Stomach (tissue), 9 donors: ENCODE results near the gene HELZ. TPM values are rescaled to one million over a fixed set of nuclear protein-coding genes. Genes with fewer than 3 reads are reported as not detected.
A peak's percentile ranks its signal among the peaks of the same experiment; 100 is the strongest.

Source experiments
- DNase-seq, 2 donors: peaks; one replicate each; pipeline versions ENCODE4 v3.0.0 to v3.0.0-alpha.2; 2013 to 2019
- H3K27ac ChIP-seq, 5 donors: fragments of 200-600 bp in 4 of 5; sonication (generic) in 4 of 5; one replicate each; pipeline ENCODE4 v1.5.1; 2013 to 2019; ENCODE audit warnings: mild to moderate bottlenecking in 1 of 5, moderate library complexity in 1 of 5
- H3K27me3 ChIP-seq, 3 donors: fragments of 200-600 bp; sonication (generic); one replicate each; pipeline ENCODE4 v1.5.1; 2017 to 2019; ENCODE audit warnings: mixed run types in 1 of 3
- H3K36me3 ChIP-seq, 4 donors: fragments of 200-600 bp; sonication (generic); 1 replicate in 3 of 4; 2 replicates in 1 of 4; pipeline ENCODE4 v1.5.1; 2016 to 2019
- H3K4me1 ChIP-seq, 4 donors: fragments of 200-600 bp; sonication (generic); one replicate each; pipeline ENCODE4 v1.5.1; 2016 to 2019
- H3K4me3 ChIP-seq, 4 donors: fragments of 200-600 bp; sonication (generic) in 3 of 4; one replicate each; pipeline ENCODE4 v1.5.1; 2016 to 2019; ENCODE audit warnings: mild to moderate bottlenecking in 1 of 4
- H3K9me3 ChIP-seq, 4 donors: fragments of 200-600 bp; sonication (generic); one replicate each; pipeline ENCODE4 v1.5.1; 2016 to 2019
- CTCF ChIP-seq, 7 experiments: fragments of 450-650 bp in 4 of 7; fragments of 200-600 bp in 3 of 7; sonication (generic) in 3 of 7; IDR thresholded peaks; one replicate each; pipeline ENCODE4 v1.5.1; 2016 to 2019; ENCODE audit warnings: antibody characterized with exemption in 7 of 7, control low read depth in 2 of 7, mild to moderate bottlenecking in 1 of 7
- EP300 ChIP-seq: sonication (generic); formaldehyde crosslinking; IDR thresholded peaks from one replicate; pipeline ENCODE4 v1.6.1; 2017; ENCODE audit warnings: antibody characterized with exemption
- POLR2A ChIP-seq, 4 donors: fragments of 450-650 bp; IDR thresholded peaks; one replicate each; pipeline ENCODE4 v1.6.1; 2016; ENCODE audit warnings: antibody characterized with exemption in 4 of 4, control low read depth in 2 of 4, mild to moderate bottlenecking in 1 of 4, moderate library complexity in 1 of 4
- POLR2AphosphoS5 ChIP-seq, 3 donors: sonication (generic); formaldehyde crosslinking; IDR thresholded peaks; one replicate each; pipeline ENCODE4 v1.6.1; 2016; ENCODE audit warnings: antibody characterized with exemption in 3 of 3
- WGBS, 5 donors: extraction: QIAGEN DNeasy Blood & Tissue Kit in 3 of 5; methylation state at CpG; one replicate each; pipeline versions ENCODE4 v1.1.5 to v1.1.7; 2013 to 2018; 5-methylcytosine and 5-hydroxymethylcytosine counted together
- intact Hi-C: fragments of 100-400 bp; cut with DNase I; formaldehyde crosslinking; loops from one replicate; pipeline ENCODE4 v1.15.1; 2023; ENCODE audit warnings: low total_unique reads
- polyA plus RNA-seq, 3 donors: library from polyadenylated mRNA; stranded (reverse); fragments of 200-250 nt; gene quantifications; one replicate each; pipeline ENCODE4 v1.2.3, GENCODE V29; 2013
- total RNA-seq, 5 donors: library from RNA; depleted of rRNA; stranded (reverse); fragments of >200 nt; gene quantifications; one replicate each; pipeline versions ENCODE4 v1.1.0 to v1.2.3, GENCODE V29; 2014 to 2016
- donor health status: healthy with polysubstance abuse.
- donor health status: Bipolar disorder and iron deficiency.
- donor health status: healthy.

The HELZ gene
- total and polyA plus RNA-seq, 8 donors, result 2.1 to 218 (median 40.4) TPM

DNA sequence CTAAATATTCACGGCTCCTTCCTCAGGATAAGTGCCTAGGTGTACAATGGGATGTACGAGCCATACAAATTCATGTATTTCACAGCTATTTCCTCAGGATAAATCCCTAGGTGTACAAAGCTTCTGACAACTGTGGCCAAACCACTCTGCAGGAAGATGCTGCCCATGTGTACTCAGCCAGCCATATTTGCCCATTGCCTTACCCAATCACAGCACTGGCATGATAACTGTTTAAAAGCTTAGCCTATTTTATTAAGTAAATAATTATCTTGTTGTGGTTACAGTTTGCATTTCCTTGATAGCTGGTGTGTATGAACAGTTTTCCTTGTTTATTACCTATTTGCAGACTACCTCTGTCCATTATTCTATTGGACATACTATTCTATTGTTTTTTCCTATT, 165.5 kb downstream of the HELZ start:
- DNase-seq, result no peak
- TF ChIP-seq POLR2AphosphoS5 (IDR thresholded peaks at IDR 0.05), result no peak
- no peak for TF ChIP-seq CTCF (IDR thresholded peaks at IDR 0.05)
- no peak for TF ChIP-seq POLR2A (IDR thresholded peaks at IDR 0.05)
- TF ChIP-seq EP300, result no peak
- H3K27me3 ChIP-seq, result no peaks in the 10 kb centered on the region
- WGBS, 5 donors, result 94 to 99% (median 97%) methylated on average over 2 of the region's 2 CpGs
- peaks cover 0 to 31% (median 15%) of the 10 kb centered on the region in 4 donors for H3K4me1 ChIP-seq
- H3K27ac ChIP-seq, result no peak overlapping the region
- peaks cover 4 to 45% (median 34%) of the 10 kb centered on the region in 4 donors for H3K36me3 ChIP-seq
- intact Hi-C loops, result no loop called here
- H3K9me3 ChIP-seq, result no peaks in the 10 kb centered on the region
- H3K4me3 ChIP-seq, result no peak overlapping the region

DNA sequence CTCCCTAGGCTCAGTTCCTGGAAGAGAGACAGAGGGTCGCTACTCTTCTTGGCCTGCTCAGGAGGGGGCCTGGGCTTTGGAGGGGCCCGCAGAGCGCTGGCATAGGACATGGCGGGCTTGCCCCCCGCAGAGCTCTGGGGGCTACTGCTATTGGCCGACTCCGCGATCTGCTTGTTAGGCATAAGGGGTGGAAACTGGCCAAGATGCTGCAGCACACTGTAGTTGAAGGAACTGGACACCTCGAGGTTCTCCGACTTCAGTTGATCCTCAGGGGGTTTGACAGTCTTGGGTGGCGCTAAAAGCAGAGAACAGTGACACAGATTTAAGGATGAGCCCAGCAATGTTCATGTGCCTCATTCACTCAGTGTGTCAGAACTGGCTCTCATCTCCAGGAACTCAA, 166.7 kb downstream of the HELZ start:
- TF ChIP-seq EP300 (no peak), POLR2A (IDR thresholded peaks at IDR 0.05) (no peak), CTCF (IDR thresholded peaks at IDR 0.05) (no peak), POLR2AphosphoS5 (IDR thresholded peaks at IDR 0.05) (no peak)
- H3K9me3 ChIP-seq, result no peaks in the 10 kb centered on the region
- no peak for DNase-seq
- intact Hi-C loops, result no loop called here
- 94 to 97% (median 96%) methylated on average over 11 of the region's 11 CpGs for WGBS, 5 donors
- H3K27ac ChIP-seq, result no peak overlapping the region
- no peaks in the 10 kb centered on the region for H3K27me3 ChIP-seq
- peaks cover 0 to 31% (median 15%) of the 10 kb centered on the region in 4 donors for H3K4me1 ChIP-seq
- peaks cover 4 to 43% (median 24%) of the 10 kb centered on the region in 4 donors for H3K36me3 ChIP-seq
- H3K4me3 ChIP-seq, result no peak overlapping the region

- peak overlapping the region; percentile 15 to 45 (median 23) for H3K27ac ChIP-seq
- no peaks in the 10 kb centered on the region for H3K27me3 ChIP-seq
- peaks cover 4 to 41% (median 29%) of the 10 kb centered on the region in 4 donors for H3K36me3 ChIP-seq
- H3K4me3 ChIP-seq, result no peak overlapping the region
- intact Hi-C loops, result no loop called here
- DNase-seq, result peak in 1 of 2 donors; percentile 73
- 24 to 60% (median 39%) methylated on average over 7 of the region's 7 CpGs for WGBS, 5 donors
- TF ChIP-seq POLR2A (IDR thresholded peaks at IDR 0.05), result no peak
- TF ChIP-seq POLR2AphosphoS5 (IDR thresholded peaks at IDR 0.05), result no peak
- no peak for TF ChIP-seq EP300
- TF ChIP-seq CTCF (IDR thresholded peaks at IDR 0.05), result no peak
- no peaks in the 10 kb centered on the region for H3K9me3 ChIP-seq
- peaks cover 0 to 25% (median 12%) of the 10 kb centered on the region in 4 donors for H3K4me1 ChIP-seq
Observed at GRCh38 chr17:67076290-67076689, 168.7 kb downstream of the HELZ start.

- H3K27ac ChIP-seq, result no peak overlapping the region
- peaks cover 0 to 20% (median 12%) of the 10 kb centered on the region in 4 donors for H3K4me1 ChIP-seq
- no peak for DNase-seq
- H3K27me3 ChIP-seq, result no peaks in the 10 kb centered on the region
- H3K36me3 ChIP-seq, result peaks cover 4 to 31% (median 28%) of the 10 kb centered on the region in 4 donors
- H3K9me3 ChIP-seq, result no peaks in the 10 kb centered on the region
- no peak overlapping the region for H3K4me3 ChIP-seq
- TF ChIP-seq POLR2AphosphoS5 (IDR thresholded peaks at IDR 0.05), result no peak
- no peak for TF ChIP-seq CTCF (IDR thresholded peaks at IDR 0.05)
- no peak for TF ChIP-seq POLR2A (IDR thresholded peaks at IDR 0.05)
- TF ChIP-seq EP300, result no peak
- intact Hi-C loops, result no loop called here
- WGBS, 5 donors, result 29 to 62% (median 36%) methylated on average over 3 of the region's 3 CpGs
Observed at GRCh38 chr17:67074781-67075180, 170.2 kb downstream of the HELZ start.
